ENCODE results near the gene KBTBD2.
"Not testable (repeated sequence)": the region's sequence is repeated elsewhere in the genome, so short reads cannot be mapped to it uniquely, and the experiment has no call there.

KBTBD2 gene

DNA sequence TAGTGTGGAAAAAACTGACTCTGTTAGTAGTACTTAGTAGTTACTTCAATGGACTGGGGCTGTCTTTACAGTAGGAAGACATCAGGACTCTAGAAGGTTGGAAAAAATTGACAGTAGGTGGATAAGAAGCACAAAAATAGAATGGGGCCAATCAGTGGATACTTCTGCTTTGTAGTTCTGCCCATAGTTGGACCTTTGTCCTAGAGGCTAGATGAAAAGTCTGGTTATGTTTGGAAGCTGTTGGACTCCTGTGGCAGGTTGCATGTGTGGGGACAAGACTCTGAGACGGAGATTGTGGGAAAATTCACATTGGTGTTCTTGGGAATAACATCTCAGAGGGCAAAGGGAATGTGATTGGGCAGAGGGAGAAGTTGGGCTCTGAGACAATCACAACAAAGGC, 18.6 kb upstream of the KBTBD2 start:
- in situ Hi-C loops (cut with MboI; ENCODE audit: low sequenced_read_pairs, unreplicated experiment): no loop called here
- TF ChIP-seq, protein P1, sequence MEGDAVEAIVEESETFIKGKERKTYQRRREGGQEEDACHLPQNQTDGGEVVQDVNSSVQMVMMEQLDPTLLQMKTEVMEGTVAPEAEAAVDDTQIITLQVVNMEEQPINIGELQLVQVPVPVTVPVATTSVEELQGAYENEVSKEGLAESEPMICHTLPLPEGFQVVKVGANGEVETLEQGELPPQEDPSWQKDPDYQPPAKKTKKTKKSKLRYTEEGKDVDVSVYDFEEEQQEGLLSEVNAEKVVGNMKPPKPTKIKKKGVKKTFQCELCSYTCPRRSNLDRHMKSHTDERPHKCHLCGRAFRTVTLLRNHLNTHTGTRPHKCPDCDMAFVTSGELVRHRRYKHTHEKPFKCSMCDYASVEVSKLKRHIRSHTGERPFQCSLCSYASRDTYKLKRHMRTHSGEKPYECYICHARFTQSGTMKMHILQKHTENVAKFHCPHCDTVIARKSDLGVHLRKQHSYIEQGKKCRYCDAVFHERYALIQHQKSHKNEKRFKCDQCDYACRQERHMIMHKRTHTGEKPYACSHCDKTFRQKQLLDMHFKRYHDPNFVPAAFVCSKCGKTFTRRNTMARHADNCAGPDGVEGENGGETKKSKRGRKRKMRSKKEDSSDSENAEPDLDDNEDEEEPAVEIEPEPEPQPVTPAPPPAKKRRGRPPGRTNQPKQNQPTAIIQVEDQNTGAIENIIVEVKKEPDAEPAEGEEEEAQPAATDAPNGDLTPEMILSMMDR (IDR thresholded peaks at IDR 0.05; ENCODE audit: borderline replicate concordance, control extremely low read depth, extremely low read depth, insufficient read depth, missing control alignments): no peak
- no peak for DNase-seq (ENCODE audit: low spot score)

DNA sequence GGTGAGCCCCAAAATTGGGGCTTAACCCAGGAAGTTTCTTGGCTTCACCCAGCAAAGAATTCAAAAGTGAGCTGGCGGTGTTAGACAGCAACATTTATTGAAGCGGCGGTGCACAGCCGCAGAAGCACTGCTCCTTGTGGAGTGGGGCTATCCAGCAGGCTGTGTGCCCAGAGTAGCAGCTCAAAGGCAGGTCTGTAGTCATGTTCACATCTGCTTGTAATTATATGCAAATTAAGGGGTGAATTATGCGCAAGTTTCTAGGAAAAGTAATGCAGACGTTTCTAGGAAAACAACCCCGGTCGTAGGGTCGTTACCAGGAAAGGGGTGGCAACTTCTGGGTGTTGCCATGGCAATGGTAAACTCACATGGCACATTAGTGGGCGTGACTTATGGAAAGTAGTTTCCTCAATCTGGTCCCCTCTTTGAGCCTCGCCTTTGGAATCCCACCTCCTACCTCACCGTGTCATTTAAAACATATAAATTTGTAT, 13.7 kb upstream of the KBTBD2 start:
- TF ChIP-seq, protein P1 (IDR thresholded peaks at IDR 0.05; ENCODE audit: borderline replicate concordance, control extremely low read depth, extremely low read depth, insufficient read depth, missing control alignments): no peak
- DNase-seq (ENCODE audit: low spot score): peak; percentile 41
- in situ Hi-C loops (cut with MboI; ENCODE audit: low sequenced_read_pairs, unreplicated experiment): no loop called here

GRCh38 chr7:32901629-32902028, 10.1 kb upstream of the KBTBD2 start:
- TF ChIP-seq, protein P1 (IDR thresholded peaks at IDR 0.05; ENCODE audit: borderline replicate concordance, control extremely low read depth, extremely low read depth, insufficient read depth, missing control alignments): no peak
- DNase-seq (ENCODE audit: low spot score): no peak
- in situ Hi-C loops (cut with MboI; ENCODE audit: low sequenced_read_pairs, unreplicated experiment): no loop called here

GRCh38 chr7:32900433-32900995, 9.0 kb upstream of the KBTBD2 start:
- TF ChIP-seq, protein P1 (IDR thresholded peaks at IDR 0.05; ENCODE audit: borderline replicate concordance, control extremely low read depth, extremely low read depth, insufficient read depth, missing control alignments): no peak
- no peak for DNase-seq (ENCODE audit: low spot score)
- in situ Hi-C loops (cut with MboI; ENCODE audit: low sequenced_read_pairs, unreplicated experiment): no loop called here

DNA sequence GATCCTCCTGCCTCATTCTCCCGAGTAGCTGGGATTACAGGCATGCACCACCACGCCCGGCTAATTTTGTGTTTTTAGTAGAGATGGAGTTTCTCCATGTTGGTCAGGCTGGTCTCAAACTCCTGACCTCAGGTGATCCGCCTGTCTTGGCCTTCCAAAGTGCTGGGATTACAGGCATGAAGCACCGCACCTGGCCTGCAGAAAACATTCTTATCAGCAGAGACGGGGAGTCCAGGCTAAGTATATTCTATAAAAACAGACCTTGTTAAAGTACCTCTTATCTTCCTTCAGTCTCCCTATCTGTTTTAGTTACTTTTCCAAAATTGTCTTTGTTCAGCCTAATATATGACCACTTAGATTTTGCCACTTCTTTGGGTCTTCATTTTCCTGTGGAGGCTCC, 5.8 kb upstream of the KBTBD2 start:
- DNase-seq (ENCODE audit: low spot score); in situ Hi-C loops (cut with MboI; ENCODE audit: low sequenced_read_pairs, unreplicated experiment): not testable (repeated sequence)

- DNase-seq (ENCODE audit: low spot score): no peak
- TF ChIP-seq, protein P1 (IDR thresholded peaks at IDR 0.05; ENCODE audit: borderline replicate concordance, control extremely low read depth, extremely low read depth, insufficient read depth, missing control alignments): no peak
- in situ Hi-C loops (cut with MboI; ENCODE audit: low sequenced_read_pairs, unreplicated experiment): no loop called here
Observed at GRCh38 chr7:32896564-32897347, 5.2 kb upstream of the KBTBD2 start.

DNA sequence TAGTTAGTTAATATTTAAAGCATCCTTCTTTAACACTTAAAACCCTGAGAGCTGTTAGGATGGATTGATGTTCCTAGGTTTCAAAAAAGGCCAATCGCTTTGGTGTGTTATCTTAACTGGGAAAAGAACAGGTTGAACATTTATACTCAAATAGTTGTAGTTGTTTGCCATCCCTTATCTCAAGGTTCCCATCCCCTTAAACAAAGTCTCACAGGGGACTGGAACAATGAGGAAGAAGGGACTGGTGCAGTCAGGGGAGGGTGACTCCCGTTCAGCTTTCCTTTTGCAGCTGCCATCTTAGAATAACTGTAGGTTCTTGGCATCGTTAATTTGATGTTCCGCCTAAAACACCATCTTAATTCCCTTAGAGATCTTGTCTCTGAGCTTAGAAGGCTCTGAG, 2.6 kb upstream of the KBTBD2 start:
- TF ChIP-seq, protein P1 (IDR thresholded peaks at IDR 0.05; ENCODE audit: borderline replicate concordance, control extremely low read depth, extremely low read depth, insufficient read depth, missing control alignments): no peak
- no peak for DNase-seq (ENCODE audit: low spot score)
- in situ Hi-C loops (cut with MboI; ENCODE audit: low sequenced_read_pairs, unreplicated experiment): no loop called here
